Neural cell (in vitro differentiated cells): ENCODE results near the gene GNAI2. TPM values are rescaled to one million over a fixed set of nuclear protein-coding genes. Genes with fewer than 3 reads are reported as not detected.

Experiments
- H2AFZ ChIP-seq: fragments of 200-600, 300-800 bp; sonication (generic), shearing (Covaris generic); 2 replicates; pipeline ENCODE4 v1.6.0; 2014; ENCODE audit warnings: low read depth, mild to moderate bottlenecking, antibody characterized with exemption, low read length, moderate library complexity
- H3F3A ChIP-seq: fragments of 200-600 bp; shearing (Covaris generic); 2 replicates; pipeline ENCODE4 v1.6.1; 2016; ENCODE audit warnings: mild to moderate bottlenecking, moderate library complexity, mixed read lengths, antibody characterized with exemption, low read length; ENCODE audit not compliant: insufficient read depth, poor library complexity, severe bottlenecking
- H3K27ac ChIP-seq: fragments of 200-600, 300-800 bp; sonication (generic), shearing (Covaris generic); 2 replicates; pipeline ENCODE4 v1.5.1; 2014; ENCODE audit warnings: mild to moderate bottlenecking, low read length, moderate library complexity
- H3K27me3 ChIP-seq: fragments of 300-800, 200-600 bp; sonication (generic), shearing (Covaris generic); 2 replicates; pipeline ENCODE4 v1.6.0; 2014; ENCODE audit warnings: mild to moderate bottlenecking, low read depth, low read length, moderate library complexity; ENCODE audit not compliant: insufficient read depth
- H3K36me3 ChIP-seq: fragments of 300-800, 200-600 bp; sonication (generic), shearing (Covaris generic); 2 replicates; pipeline ENCODE4 v1.5.1; 2014; ENCODE audit warnings: mild to moderate bottlenecking, antibody characterized with exemption, low read length, moderate library complexity; ENCODE audit not compliant: insufficient read depth
- H3K4me2 ChIP-seq: fragments of 300-800, 200-600 bp; sonication (generic), shearing (Covaris generic); 2 replicates; pipeline ENCODE4 v1.6.0; 2014; ENCODE audit warnings: mild to moderate bottlenecking, low read length
- H3K4me3 ChIP-seq: fragments of 300-800, 200-600 bp; sonication (generic), shearing (Covaris generic); 2 replicates; pipeline ENCODE4 v1.5.1; 2014; ENCODE audit warnings: mild to moderate bottlenecking, low read length, moderate library complexity
- H3K79me2 ChIP-seq: fragments of 200-600 bp; shearing (Covaris generic); replicated peaks from 2 replicates; pipeline ENCODE4 v1.6.0; 2014; ENCODE audit warnings: mild to moderate bottlenecking, low read length, moderate library complexity; ENCODE audit not compliant: insufficient read depth
- H3K9ac ChIP-seq: fragments of 300-800, 200-600 bp; sonication (generic), shearing (Covaris generic); 2 replicates; pipeline ENCODE4 v1.6.1; 2016; ENCODE audit warnings: mild to moderate bottlenecking, low read length, mixed read lengths
- H3K9me2 ChIP-seq: fragments of 200-600 bp; shearing (Covaris generic); 2 replicates; pipeline ENCODE4 v1.6.1; 2016; ENCODE audit warnings: mild to moderate bottlenecking, low read length, mixed read lengths; ENCODE audit not compliant: insufficient read depth
- H3K9me3 ChIP-seq: fragments of 200-600, 300-800 bp; sonication (generic), shearing (Covaris generic); 2 replicates; pipeline ENCODE4 v1.6.1; 2016; ENCODE audit warnings: mild to moderate bottlenecking, mixed run types, low read length, moderate library complexity, mixed read lengths
- H4K20me1 ChIP-seq: fragments of 200-600 bp; shearing (Covaris generic); 2 replicates; pipeline ENCODE4 v1.6.1; 2016; ENCODE audit warnings: mild to moderate bottlenecking, mixed run types; ENCODE audit not compliant: insufficient read depth
- EP300 ChIP-seq: fragments of 450-650 bp; conservative IDR thresholded peaks from 2 replicates; pipeline ENCODE4 v1.6.1; 2014; ENCODE audit warnings: antibody characterized with exemption, mild to moderate bottlenecking, moderate library complexity; ENCODE audit not compliant: poor library complexity, severe bottlenecking
- EZH2 ChIP-seq: fragments of 200-600, 300-800 bp; shearing (Covaris generic), sonication (generic); IDR thresholded peaks from 2 replicates; pipeline ENCODE4 v1.6.1; 2014; ENCODE audit warnings: antibody characterized with exemption, low read length, borderline replicate concordance, mild to moderate bottlenecking; ENCODE audit not compliant: insufficient read depth, poor library complexity, severe bottlenecking
- MXI1 ChIP-seq: fragments of 450-650 bp; conservative IDR thresholded peaks from 2 replicates; pipeline ENCODE4 v1.6.1; 2014; ENCODE audit warnings: antibody characterized with exemption, mild to moderate bottlenecking; ENCODE audit not compliant: poor library complexity, severe bottlenecking
- POLR2AphosphoS5 ChIP-seq: IDR thresholded peaks from 2 replicates; pipeline ENCODE4 v1.6.1; 2012
- RAD21 ChIP-seq: fragments of 450-650 bp; conservative IDR thresholded peaks from 2 replicates; pipeline ENCODE4 v1.6.1; 2014; ENCODE audit warnings: antibody characterized with exemption, mild to moderate bottlenecking, moderate library complexity
- REST ChIP-seq: IDR thresholded peaks from 2 replicates; pipeline ENCODE4 v1.6.1; 2012; ENCODE audit warnings: borderline replicate concordance
- SMC3 ChIP-seq: fragments of 450-650 bp; conservative IDR thresholded peaks from 2 replicates; pipeline ENCODE4 v1.6.1; 2014; ENCODE audit warnings: antibody characterized with exemption, mild to moderate bottlenecking, moderate library complexity; ENCODE audit not compliant: poor library complexity
- TAF1 ChIP-seq: IDR thresholded peaks from 2 replicates; pipeline ENCODE4 v1.6.1; 2012; ENCODE audit warnings: low read depth
- polyA plus RNA-seq: library from polyadenylated mRNA; depleted of rRNA; stranded (reverse); fragments of >200 nt; gene quantifications from 2 replicates; pipeline ENCODE4 v1.2.3, GENCODE V29; 2014
- TF ChIP-seq, protein P1 (sequence below): fragments of 450-650 bp; IDR thresholded peaks from 2 replicates; pipeline ENCODE4 v1.5.1; 2014; ENCODE audit warnings: antibody characterized with exemption, mild to moderate bottlenecking, moderate library complexity; ENCODE audit not compliant: poor library complexity, severe bottlenecking

GNAI2 gene
- polyA plus RNA-seq, 1 donor from 2014 or later = 101 TPM

GRCh38 chr3:50276762-50277101, 40.7 kb downstream of the GNAI2 start:
- peaks cover 23% of the 10 kb centered on the region for H3K27me3 ChIP-seq
- H3K4me3 ChIP-seq = no peak overlapping the region

DNA sequence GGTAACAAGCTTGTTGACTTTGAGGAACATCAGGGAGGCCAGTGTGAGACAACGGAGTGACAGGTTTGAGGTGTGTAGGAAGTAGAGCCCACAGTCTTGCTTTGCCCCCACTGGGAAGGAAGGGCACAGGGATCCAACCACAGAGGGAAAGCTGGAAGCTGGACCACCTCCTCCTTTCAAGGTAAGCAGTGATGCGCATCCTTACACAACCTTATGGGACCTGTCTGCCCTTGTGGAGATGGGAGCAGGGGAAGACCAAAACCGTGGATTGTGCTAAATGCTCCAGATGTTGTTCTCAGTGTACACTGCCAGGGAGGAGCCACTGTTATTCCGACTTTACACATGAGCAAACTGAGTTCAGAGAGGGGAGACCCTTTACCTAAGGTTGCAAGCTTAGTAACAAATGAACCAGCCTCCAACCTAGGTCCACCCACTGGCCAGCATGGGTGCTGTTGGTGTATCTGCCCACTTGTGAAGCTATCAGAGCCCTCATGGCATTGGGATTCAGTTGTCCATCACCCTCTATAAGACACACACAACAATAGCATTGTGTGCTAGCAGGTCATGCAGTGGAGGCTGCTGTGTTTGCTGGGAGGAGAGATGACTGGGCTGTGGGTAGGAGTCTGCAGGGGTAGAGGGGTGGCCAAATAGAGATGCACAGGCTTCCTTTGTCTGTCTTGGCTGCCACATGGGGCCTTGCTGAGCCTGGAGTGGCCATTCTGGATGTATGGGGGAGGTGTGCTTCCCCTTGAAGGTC, 42.3 kb downstream of the GNAI2 start:
- no peak overlapping the region for H3K4me2 ChIP-seq
- no peaks in the 10 kb centered on the region for H3K9me2 ChIP-seq
- H3K9me3 ChIP-seq = no peaks in the 10 kb centered on the region
- H2AFZ ChIP-seq = no peak overlapping the region
- no peak overlapping the region for H3K9ac ChIP-seq
- H3K27ac ChIP-seq = no peak overlapping the region
- no peaks in the 10 kb centered on the region for H3F3A ChIP-seq
- H4K20me1 ChIP-seq = no peaks in the 10 kb centered on the region
- peaks cover 23% of the 10 kb centered on the region for H3K27me3 ChIP-seq
- TF ChIP-seq MXI1 (no peak), REST (no peak)
- H3K4me3 ChIP-seq = no peak overlapping the region
- no peaks in the 10 kb centered on the region for H3K79me2 ChIP-seq
- no peaks in the 10 kb centered on the region for H3K36me3 ChIP-seq

More at GRCh38 chr3:50276762-50277101, 40.7 kb downstream of the GNAI2 start:
- H3F3A ChIP-seq = no peaks in the 10 kb centered on the region
- no peak overlapping the region for H3K27ac ChIP-seq
- no peaks in the 10 kb centered on the region for H3K9me3 ChIP-seq
- H3K9me2 ChIP-seq = no peaks in the 10 kb centered on the region
- no peak overlapping the region for H3K9ac ChIP-seq
- H2AFZ ChIP-seq = no peak overlapping the region
- H3K4me2 ChIP-seq = no peak overlapping the region
- TF ChIP-seq EZH2 (no peak), MXI1 (no peak), REST (no peak), RAD21 (no peak), EP300 (no peak), TAF1 (no peak), SMC3 (no peak), POLR2AphosphoS5 (no peak)
- TF ChIP-seq, protein P1, sequence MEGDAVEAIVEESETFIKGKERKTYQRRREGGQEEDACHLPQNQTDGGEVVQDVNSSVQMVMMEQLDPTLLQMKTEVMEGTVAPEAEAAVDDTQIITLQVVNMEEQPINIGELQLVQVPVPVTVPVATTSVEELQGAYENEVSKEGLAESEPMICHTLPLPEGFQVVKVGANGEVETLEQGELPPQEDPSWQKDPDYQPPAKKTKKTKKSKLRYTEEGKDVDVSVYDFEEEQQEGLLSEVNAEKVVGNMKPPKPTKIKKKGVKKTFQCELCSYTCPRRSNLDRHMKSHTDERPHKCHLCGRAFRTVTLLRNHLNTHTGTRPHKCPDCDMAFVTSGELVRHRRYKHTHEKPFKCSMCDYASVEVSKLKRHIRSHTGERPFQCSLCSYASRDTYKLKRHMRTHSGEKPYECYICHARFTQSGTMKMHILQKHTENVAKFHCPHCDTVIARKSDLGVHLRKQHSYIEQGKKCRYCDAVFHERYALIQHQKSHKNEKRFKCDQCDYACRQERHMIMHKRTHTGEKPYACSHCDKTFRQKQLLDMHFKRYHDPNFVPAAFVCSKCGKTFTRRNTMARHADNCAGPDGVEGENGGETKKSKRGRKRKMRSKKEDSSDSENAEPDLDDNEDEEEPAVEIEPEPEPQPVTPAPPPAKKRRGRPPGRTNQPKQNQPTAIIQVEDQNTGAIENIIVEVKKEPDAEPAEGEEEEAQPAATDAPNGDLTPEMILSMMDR = no peak
- no peaks in the 10 kb centered on the region for H3K36me3 ChIP-seq
- no peaks in the 10 kb centered on the region for H4K20me1 ChIP-seq
- H3K79me2 ChIP-seq = no peaks in the 10 kb centered on the region
